GM18867 (cell line): Measurements from ENCODE around the gene EFTUD2.

Experiments
- ATAC-seq: cut with Tn5 transposase; IDR thresholded peaks from one replicate; pipeline ENCODE4 v1.9.1; 2021; ENCODE audit warnings: mild to moderate bottlenecking, moderate library complexity; ENCODE audit not compliant: unreplicated experiment

Gene EFTUD2

DNA sequence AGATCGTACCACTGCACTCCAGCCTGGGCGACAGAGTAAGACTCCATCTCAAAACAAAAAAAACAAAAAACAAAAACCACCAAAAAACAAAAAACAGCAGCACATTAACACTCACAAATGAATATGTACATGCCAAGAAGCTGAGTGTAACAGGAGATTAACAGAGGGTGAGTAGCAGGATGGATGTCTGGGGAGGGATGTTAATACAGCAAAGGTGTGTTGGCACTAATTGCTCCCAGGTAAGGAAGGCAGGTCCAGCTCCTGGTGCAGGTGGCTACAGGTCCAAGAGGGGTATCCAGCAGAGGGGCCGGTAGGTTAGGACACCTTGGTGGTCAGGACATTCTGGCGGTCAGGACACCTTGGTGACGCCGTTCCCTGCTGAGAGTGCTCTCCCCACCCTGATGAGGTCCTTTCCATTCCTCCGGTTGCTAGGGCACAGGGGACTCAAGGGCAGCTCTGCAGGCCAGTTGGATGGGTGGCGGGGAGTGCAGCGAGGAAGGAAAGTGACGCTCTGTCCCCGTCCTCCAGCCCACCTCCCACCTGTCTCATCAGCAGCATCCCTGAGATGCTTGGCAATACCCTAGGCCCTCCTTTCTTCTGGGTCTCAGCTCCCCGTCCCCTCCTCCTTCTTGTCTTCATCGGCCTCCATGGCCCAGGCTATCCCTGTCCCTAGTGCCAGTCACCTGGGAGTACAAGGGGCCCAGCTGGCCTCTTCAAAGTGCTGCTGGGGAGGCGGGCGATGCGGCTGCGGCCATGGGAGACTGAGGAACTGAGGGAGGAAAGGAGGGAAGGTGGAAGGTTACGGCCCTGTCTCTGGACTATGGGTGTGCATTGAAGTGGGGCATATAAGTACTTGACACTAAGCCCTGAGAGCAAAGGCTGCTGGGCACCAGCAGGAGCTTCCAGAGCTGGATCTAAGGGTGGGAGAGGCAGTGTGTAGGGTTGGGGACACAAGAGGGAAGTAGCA lies 26.8 kb upstream of the EFTUD2 start:
- no peak for ATAC-seq

DNA sequence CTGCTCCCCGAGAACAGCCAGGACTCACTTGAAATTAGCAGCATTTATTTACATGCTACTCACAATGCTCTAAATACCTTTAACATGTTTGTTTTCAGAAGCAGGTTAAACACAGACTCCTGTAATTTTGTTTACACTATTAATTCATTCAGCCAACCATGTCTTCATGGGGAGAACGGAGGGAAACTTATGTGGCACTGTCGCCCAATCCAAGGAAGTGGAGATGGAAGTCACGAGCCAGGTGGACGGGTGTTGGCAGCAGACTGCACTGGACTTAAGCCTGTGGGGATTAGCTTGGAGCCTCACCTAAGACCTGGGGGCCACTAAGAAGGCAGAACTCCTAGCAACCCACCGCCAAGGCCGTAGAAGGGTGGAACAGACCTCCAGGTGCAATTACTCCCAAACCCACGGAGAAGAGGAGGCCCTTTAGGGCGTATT lies 24.9 kb upstream of the EFTUD2 start:
- ATAC-seq = no peak

DNA sequence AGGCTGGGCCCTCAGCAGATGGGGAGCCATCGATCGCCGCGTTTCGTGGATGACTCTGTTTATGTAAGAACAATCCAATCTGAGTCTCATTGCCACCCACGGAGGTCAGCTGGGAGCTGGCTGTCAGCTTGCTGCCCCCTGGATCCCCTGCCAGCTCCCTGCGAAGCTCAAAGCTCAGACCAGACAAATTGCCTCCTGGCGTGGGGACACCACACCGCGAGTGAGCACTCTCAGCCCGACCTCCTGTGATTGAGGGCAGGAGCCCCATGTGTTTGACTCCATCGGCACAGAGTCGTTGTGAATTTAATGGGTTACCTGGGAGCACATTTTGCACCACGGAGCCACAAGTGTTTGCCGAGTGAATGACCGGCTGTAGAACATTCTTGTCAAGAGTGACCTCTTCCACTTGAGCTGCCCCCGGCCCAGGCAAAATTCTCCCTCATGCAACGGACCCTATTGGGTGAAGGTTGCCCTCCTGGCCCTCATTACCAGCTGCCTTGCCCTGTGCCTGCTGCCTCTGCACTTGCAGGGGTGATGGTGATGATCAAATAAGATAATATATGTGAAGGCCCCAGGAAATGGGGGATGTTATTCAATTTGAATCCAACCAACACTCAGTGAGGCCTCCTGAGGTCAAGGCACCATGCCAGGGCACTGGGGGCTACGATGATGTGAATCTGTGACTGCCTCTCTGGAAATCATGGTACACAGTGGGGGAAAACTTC lies 23.7 kb upstream of the EFTUD2 start:
- no peak for ATAC-seq

DNA sequence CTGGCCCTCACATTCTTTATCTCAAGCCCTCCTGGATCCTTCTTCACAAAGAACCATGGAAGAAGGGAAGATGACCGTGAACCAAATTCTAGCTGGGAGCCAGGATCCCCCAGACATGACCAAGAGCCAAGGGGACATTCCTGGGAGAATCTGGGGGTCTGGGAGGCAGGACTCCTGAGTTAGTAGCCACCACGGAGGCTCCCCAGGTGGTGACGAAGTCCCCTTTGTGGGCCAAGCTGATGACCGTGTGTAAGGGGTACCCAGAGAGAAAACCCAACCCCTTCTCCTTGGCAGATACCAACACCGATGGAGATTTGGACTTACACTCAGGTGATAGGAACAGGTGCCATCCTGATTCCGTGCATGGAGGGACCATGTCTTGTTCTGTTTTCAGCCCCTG lies 22.9 kb upstream of the EFTUD2 start:
- ATAC-seq = no peak

DNA sequence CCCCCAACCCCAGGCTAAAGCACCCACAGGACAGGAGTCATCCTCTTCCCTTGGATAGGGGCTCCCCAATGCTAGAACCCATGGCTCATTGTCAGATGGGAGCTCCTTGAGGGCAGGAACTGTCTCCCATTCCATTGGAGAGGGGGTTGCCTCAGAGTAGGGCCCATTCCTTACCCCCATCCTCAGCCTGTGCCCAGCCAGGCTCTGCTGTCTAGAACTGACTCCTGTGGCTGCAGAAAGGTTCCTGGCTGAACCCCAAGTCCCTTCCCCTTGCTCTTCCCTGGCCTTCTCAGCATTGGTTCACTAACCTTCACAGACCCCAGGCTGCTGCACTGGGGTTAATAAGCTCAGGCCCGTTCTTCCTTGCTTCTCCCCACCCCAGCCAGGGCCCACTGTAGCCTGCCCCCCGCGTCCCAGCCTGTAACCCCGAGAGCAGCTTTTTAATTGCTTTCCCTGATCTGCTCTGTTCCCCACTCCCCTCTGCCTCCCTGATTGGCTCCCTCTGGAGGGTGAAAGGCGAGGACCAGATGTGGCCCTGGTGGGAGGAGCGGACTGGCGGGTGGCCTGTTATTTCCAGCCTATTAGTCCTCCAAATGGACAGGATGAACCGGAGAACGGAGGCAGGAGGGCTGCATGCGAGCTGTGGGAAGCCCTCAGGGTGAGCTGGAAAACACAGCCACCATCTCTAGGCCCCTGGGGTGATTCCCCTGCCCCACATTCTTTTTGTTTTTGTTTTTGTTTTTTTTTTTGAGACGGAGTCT lies 22.1 kb upstream of the EFTUD2 start:
- no peak for ATAC-seq

DNA sequence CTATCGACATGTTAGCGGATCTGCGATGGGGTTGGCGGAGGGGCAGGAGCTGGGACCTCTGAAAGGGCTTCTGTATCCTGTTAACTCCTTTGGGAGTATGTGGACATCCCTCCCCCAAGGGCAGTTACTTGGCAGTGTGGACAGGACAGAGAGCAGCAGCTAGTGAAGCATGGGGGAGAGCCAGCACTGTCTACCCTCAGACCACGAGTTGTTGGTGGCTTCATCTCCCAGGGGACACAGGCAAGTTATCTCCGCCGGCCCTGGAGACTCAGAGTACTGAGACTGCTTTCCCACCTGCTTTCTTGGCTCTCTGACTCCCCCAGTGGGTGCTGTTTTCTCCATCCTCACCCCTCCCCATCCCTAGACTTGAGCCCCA lies 21.3 kb upstream of the EFTUD2 start:
- no peak for ATAC-seq

DNA sequence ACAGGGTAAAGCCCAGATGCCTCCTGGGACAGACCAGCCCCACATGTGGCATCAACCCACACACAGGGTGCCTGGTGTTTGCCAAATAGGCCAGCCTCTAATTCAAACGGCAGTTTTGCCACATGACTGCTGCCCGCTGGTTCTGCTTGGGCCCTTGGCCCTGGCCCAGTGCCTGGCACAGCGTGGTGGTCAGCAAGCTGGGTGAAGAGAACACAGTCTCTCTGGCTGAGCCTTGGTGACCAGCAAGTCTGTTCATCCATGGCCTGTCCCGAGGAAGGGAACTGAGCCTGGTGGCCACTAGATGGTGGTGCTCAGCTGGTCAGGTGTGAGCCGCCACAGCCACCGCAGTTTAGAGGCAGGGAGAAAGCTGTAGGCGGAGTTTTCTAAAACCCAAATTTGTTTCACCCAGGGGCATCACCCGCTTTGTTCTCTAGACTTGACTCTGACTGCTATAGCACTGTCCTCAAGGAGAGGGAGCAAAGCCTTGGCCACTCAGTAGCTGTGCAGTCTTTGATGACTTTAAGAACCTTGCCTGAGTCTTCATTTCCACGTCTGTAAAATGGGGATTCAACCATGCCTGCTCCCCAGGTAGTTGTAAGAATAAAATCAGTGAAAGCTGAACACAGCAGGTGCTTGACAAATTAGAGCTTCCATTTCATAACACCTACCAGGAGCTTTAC lies 20.8 kb upstream of the EFTUD2 start:
- no peak for ATAC-seq

DNA sequence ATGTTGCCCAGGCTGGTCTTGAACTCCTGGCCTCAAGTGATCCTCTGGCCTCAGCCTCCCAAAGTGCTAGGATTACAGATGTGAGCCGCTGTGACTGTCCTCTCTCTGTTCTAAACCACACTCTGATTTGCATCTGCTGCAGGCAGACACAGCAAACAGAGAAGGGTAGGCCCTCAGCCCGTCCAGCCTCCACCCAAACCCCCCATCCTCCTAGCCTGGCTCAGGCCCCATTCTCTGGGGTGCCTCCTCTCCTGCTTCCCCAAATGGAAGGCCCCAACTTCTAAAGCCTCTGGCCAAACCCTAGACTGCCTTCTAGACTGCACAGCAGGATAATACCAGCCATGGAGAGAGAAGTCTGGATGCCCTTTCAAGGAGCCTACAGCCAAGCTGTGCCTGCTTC lies 20.2 kb upstream of the EFTUD2 start:
- no peak for ATAC-seq

DNA sequence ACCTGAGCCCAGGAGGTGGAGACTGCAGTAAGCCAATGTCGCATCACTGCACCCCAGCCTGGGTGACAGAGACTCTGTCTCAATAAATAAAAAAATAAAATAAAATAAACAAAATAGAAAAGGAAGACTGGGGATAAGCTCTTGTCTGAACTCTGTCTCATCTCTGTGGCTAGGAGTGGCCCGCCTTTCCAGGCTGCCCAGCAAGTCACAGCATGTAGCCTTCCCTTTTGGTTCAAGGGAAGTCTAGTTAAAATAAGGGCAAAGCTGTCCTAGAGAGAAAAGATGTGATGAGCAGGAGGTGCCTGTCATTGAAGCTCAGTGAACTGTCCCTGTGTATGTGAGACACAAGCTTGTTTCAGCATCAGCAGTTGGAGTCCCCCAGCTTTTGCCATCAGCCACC lies 18.8 kb upstream of the EFTUD2 start:
- no peak for ATAC-seq

DNA sequence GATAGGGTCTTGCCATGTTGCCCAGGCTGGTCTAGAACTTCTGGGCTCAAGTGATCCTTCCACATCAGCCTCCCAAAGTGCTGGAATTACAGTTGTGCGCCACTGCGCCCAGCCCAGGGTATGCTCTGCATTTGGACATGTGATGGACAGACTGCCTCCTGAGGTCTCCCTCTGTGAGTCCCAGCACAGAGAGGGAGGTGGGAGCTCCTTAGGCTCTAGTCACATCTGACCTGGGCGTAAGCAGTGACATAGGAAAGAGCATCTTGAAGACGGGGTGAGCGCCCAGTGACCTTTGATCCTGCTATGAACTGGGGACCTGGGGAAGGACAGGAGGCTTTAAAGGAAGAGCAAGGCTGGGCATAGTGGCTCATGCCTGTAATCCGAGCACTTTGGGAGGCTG lies 18.2 kb upstream of the EFTUD2 start:
- no peak for ATAC-seq

DNA sequence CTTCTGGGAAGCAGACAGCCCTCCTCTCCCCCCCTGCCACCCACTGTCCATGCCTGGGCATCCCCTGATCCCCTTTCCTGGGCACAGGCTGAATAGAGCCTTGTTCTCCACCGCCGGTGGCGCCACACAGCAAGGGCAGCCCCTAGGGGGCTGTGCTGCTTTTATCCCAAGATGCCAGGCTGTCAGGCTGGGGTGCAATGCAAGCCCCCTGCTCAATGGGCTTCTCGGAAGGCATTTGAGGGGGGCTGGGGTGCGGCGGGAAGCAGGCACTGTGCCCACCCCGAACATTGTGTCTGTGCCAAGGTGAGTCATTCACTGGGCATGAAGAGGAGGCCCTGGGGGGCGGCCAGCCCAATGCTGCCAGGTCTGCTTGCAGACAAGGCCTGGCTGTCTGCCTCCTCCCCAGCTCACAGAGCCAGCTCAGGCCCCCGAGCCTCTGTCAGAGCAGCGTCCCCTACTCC lies 17.6 kb upstream of the EFTUD2 start:
- no peak for ATAC-seq

DNA sequence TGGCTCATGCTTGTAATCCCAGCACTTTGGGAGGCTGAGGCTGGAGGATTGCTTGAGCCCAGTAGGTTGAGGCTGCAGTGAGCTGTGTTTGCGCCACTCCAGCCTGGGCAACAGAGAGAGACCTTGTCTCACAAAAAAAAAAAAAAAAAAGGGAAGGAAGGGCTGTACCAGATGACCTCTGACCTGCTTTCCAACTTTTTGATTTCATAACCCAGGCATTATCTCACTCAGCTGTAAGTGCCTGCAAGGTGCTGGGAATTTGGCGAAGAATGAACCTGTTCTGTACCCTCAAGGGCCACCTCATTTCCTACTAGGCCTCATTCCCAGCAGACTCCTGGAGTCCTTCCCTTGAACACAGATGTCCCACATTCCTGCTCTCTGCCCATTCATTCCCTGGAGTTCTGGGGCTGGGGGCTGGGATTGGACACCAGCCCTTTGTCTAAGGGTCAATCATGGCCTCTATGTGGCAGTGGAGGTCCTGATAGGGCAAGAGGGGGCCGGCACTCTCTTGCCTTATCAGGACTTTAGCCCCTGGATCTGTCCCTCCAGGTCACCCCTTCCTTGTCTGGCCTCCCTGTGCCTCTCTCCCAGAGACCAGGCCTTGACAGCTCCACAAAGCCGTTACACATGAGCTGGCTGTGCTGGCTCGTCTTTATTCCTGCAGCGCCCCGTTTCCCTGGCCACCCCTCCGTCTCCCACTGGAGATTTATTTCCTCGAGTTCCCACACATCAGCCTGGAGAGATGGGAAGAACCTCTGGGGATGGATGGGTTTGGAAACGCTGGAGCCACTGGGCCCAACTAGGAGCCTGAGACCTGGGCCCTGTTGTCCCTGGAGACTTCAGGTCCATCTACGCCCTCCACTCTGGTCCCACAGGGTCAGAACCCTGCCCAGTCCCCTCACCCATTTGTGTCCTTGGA lies 16.9 kb upstream of the EFTUD2 start:
- no peak for ATAC-seq

DNA sequence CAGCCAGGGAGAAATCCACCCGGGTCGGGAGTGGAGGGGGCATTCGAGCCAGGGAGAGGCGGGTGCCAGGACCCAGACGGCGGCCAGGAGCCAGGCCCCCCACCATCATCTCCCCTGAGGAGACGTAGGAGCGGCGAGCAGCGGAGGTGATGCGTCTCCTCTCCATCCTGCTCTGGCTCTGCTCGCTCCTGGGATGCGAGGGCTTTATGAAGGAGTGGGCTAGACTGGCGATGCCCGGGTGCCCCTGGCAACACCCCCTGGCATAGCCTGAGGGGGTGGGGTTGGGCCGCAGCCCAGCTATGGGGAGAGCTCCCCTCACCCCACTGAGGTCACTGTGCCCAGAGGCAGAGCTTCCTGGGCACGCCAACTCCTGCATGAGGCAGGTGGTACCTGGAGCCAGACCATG lies 16.1 kb upstream of the EFTUD2 start, which contains the start of gene GFAP:
Gene GFAP (minus strand): TSS at position 180 of the 406 bp plus-strand sequence. CDS start 14 bp downstream, at position 166.
- no peak for ATAC-seq

DNA sequence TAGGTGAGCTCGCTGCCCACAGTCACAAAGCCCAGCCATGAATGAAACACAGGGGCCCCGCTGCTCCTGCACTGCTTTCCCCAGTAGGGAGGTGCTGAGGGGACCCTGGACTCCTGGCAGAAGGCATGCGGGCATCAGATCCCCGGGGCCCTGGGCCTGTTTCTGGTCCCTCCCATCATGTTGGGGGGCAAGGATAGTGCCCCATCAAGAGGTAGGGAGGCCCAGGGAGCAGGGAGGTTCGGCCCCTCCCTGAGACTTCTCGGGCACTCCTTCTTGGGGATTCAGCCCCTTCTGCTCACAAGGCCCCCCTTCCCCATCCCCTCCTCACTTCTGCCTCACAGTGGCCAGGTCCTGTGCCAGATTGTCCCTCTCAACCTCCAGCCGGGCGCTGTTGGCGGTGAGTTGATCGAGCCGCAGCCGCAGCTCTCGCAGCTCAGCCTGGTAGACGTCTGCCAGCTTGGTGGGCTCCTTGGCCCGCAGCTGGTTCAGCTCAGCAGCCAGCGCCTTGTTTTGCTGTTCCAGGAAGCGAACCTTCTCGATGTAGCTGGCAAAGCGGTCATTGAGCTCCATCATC lies 15.5 kb upstream of the EFTUD2 start:
- ATAC-seq = no peak

DNA sequence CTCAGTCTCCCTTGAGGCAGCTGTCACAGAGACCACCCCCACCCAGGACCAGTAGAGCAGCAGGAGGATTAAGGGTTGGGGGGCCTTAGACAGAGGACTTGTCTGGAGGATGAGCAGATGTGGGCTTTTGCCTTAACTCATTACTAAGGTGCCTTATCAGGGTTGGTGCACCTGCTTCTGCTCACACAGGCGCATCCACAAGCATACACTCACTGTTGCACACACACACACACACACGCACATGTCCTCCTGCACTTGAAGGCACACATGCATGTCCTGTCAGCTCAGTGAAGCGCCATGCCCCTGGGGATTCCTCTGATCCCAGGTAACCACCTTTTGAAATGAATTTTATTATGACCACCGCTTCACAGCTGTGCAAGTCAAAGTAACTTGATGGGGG lies 14.9 kb upstream of the EFTUD2 start:
- ATAC-seq = no peak

DNA sequence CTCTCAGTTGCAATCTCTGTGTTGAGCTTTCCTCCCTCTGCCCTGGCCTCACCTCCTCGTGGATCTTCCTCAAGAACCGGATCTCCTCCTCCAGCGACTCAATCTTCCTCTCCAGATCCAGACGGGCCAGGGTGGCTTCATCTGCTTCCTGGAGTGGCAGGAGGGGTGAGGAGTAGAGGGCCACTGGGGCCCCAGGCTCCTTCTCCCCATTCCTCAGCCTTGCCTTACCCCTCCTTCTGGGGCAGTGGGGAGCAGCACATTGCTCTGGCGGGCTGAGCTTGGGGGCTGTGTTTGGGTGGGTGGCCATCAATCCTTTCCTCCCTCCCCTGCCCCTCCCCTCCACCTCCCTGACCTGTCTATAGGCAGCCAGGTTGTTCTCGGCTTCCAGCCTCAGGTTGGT lies 14.4 kb upstream of the EFTUD2 start:
- ATAC-seq = no peak

DNA sequence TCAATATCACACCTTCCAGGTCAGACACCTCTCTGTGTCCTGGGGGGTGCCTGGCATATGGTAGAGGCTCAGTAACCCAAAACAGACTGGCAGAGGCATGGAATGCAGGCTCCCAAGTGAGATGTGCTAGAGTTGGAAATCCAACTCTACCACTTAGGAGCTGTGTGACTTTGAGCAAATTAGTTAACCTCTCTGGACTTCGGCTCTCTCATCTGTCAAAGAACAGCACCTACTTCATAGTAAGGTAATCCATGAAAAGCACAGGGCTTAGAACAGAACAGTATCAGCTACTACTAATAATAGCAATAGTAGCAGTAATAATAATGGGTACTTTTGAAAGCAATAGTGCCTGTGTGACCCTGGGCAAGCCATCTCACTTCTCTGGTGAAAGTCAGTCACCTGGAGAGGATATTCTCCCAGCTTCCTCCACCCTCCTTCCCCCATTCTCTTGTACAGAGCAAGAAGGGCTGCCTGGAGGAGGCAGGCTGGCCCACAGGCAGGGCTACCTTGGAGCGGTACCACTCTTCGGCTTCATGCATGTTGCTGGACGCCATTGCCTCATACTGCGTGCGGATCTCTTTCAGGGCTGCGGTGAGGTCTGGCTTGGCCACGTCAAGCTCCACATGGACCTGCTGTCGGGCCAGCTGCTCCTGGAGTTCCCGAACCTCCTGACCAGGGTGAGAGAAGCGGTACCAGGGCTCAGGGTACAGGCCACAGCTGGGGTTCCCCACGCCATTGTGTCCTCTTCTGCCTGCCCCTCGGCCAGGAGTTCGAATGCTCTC lies 13.7 kb upstream of the EFTUD2 start:
- ATAC-seq = no peak
